Fibroblast of pulmonary artery (primary cell): Measurements from ENCODE around the gene PIMREG.

ENCODE experiments used
- DNase-seq: peaks from one replicate; pipeline ENCODE4 v3.0.0-alpha.2; 2010; ENCODE audit warnings: low read depth
- H3K4me3 ChIP-seq: replicated peaks from 2 replicates; pipeline ENCODE4 v1.5.1; 2011; ENCODE audit warnings: low read depth, mild to moderate bottlenecking, control low read depth, low read length, moderate library complexity
- TF ChIP-seq, protein P1 (sequence below): IDR thresholded peaks from 2 replicates; pipeline ENCODE4 v1.5.1; 2011; ENCODE audit warnings: mild to moderate bottlenecking, control low read depth, low read length, inconsistent platforms; ENCODE audit errors: missing control alignments

PIMREG gene

DNA sequence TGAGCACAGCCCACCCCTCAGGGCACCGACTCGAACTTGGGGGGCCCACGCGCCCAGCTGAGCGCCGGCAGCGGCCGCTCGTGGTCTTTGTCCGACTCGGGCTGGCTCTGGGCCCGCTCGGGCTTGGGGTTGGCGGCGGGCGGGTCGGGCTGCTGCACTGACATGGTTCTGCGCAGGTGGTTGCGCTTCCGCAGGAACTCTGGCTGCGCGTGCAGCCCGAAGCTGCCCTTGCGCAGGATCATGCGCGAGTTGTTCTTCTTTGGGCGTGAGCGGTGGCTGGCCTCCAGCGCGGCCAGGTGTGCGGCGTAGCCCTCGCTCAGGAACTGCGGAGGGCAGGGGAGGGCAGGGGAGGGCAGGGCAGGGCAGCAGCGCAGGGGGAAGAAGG lies 11.1 kb downstream of the PIMREG start:
- H3K4me3 ChIP-seq: no peak overlapping the region
- peak; percentile 33 for DNase-seq
- TF ChIP-seq, protein P1, sequence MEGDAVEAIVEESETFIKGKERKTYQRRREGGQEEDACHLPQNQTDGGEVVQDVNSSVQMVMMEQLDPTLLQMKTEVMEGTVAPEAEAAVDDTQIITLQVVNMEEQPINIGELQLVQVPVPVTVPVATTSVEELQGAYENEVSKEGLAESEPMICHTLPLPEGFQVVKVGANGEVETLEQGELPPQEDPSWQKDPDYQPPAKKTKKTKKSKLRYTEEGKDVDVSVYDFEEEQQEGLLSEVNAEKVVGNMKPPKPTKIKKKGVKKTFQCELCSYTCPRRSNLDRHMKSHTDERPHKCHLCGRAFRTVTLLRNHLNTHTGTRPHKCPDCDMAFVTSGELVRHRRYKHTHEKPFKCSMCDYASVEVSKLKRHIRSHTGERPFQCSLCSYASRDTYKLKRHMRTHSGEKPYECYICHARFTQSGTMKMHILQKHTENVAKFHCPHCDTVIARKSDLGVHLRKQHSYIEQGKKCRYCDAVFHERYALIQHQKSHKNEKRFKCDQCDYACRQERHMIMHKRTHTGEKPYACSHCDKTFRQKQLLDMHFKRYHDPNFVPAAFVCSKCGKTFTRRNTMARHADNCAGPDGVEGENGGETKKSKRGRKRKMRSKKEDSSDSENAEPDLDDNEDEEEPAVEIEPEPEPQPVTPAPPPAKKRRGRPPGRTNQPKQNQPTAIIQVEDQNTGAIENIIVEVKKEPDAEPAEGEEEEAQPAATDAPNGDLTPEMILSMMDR: no peak

DNA sequence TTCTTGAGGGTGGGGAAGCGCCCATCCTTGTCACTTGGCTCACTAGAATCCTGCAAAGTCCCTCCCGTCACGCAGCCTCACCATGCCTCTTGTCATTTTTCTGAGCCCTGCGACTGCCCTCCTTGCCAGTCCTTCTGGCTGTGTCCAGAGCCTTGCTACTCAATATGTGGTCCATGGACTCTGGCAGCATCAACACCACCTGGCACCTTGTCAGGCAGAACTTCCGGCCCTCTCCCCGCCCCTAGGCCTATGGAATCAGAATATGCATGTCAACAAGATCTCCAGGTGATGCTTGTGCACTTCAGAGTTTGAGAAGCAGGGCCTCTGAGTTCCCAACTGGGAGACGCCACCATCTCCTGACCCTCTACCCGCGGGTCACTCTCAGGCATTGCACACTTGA lies 12.1 kb downstream of the PIMREG start:
- H3K4me3 ChIP-seq: no peak overlapping the region
- no peak for DNase-seq
- TF ChIP-seq, protein P1: no peak

DNA sequence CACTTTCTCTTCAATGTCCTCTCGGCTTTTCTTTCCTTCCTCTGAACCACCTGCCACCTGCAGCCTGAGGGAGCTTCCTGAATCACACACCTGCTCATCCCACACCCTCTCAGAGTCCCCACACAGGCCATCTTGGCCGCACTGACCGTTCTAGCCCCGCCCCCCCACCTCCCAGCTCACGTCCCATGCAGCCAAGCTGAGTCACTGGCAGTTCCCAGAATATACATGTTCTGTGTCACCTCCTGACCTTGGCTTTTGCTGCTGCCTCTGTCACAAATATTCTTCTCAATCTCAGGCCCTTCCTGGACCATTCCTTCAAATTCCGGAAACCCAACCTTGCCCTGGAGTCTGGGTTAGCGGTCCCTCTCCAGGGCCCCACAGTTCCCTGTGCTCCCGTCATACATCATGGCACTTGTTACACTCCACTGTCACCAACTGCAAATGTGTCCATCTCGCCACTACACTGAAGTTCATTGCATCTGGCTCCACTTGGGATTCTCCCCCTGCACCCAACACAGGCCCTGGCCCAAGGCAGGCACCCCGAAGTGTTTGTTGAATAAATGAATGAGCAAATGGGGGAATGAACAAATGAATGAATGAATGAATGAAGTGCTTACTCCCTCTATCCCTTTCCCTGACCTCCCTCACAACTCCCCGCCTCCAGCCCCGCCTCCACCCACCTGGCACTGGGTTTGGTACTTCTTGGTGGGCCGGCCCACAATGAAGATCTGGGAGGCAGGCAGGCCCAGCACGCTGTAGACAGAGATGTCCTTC lies 12.8 kb downstream of the PIMREG start:
- TF ChIP-seq, protein P1: no peak
- DNase-seq: peak; percentile 63
- H3K4me3 ChIP-seq: no peak overlapping the region

DNA sequence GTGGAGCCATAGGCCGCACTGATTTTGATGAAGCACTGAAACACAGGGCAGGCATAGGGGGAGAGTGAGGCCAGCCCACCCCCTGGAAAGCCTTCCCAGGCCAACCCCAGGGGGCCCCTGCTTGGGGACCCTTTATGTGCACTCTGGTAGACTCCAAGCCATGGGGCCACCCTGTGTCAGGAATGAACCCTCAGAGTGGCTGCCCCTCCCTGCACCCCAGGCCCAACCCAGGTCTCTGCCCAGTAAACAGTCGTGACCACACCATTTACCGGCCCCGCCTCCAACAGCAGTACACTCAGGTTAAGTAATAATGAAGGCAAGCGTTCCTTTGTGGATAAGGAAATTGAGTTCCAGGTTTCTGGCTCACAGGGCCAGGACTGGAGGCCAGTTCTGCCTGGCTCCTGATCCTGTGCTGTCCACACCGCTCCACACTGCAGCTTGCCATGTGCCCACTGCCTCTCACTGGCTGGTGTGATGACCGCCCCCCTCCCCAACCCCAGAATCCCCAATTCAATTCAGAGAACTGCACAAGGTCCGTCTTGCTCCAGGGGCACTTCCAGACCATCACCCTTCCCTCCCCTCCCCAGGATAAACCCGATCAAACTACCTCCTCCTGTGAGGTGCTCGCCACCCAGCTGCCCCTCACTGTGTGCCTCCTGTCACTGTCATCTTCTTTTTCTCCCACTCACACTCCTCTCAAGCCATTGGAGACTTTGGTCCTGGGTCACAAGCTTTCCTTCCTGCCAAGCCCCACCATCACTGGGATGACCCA lies 13.6 kb downstream of the PIMREG start:
- TF ChIP-seq, protein P1: no peak
- no peak for DNase-seq
- H3K4me3 ChIP-seq: no peak overlapping the region

DNA sequence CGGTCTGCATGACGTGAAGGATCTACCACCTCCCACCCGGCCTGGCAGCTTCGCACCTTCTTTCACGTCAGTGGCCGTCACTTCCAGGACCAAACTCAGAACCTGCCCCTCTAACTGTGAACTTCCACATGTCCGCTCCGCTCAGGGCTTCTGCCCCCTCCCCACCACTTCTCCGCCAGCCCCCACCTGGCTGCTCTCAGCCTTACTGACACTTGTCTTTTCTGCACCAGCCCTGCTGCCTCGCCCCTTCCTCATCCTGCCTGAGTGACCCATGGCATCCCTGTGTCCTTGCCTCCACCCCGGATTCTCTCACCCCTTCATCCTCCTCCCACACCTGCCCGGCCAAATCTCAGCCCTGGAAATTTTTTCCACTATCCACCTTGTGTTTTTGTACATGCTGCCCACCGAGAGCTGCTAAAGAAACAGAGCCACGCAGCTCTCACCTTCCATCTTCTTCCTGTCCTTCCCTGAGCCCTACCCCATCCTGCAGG lies 14.2 kb downstream of the PIMREG start:
- TF ChIP-seq, protein P1: no peak
- no peak overlapping the region for H3K4me3 ChIP-seq
- DNase-seq: no peak

DNA sequence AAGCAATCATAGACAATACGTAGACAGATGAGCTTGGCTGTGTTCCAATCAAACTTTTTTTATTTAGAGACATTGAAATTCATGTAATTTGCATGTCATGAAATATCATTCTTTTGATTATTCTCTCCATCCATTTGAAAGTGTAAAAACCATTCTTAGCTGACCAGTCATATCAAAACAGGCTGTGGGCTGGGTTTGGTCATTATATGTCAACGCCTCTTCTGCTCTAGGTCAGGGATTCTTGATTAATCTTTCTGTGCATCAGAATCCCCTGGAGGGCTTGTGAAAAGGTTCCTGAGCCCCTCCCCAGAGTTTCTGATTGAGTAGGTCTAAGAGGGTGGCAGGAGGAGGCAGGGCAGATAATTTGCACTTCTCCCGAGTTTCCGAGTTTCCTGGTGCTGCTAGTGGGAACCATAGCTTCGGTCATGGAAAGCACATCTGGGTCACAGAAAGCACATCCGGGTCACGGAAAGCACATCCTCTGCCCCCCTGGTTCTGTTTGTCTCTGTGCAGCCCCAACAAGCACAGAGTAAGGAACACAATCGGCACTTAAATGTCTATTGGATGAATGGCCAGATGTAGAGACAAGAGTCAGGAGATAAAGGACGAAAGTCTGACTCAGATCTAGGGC lies 16.4 kb downstream of the PIMREG start:
- TF ChIP-seq, protein P1: no peak

More for the DNA sequence above, 16.4 kb downstream of the PIMREG start:
- DNase-seq: no peak
- H3K4me3 ChIP-seq: no peak overlapping the region
